ENCODE data around the gene ZKSCAN2.

- TF ChIP-seq CTCF (IDR thresholded peaks at IDR 0.05) = no peak
- no peak for TF ChIP-seq POLR2A (IDR thresholded peaks at IDR 0.05)
These were observed 46.9 kb downstream of the ZKSCAN2 start for GRCh38 chr16:25210758-25211157.
